ENCODE results near the gene ZFYVE21.

The ZFYVE21 gene

DNA sequence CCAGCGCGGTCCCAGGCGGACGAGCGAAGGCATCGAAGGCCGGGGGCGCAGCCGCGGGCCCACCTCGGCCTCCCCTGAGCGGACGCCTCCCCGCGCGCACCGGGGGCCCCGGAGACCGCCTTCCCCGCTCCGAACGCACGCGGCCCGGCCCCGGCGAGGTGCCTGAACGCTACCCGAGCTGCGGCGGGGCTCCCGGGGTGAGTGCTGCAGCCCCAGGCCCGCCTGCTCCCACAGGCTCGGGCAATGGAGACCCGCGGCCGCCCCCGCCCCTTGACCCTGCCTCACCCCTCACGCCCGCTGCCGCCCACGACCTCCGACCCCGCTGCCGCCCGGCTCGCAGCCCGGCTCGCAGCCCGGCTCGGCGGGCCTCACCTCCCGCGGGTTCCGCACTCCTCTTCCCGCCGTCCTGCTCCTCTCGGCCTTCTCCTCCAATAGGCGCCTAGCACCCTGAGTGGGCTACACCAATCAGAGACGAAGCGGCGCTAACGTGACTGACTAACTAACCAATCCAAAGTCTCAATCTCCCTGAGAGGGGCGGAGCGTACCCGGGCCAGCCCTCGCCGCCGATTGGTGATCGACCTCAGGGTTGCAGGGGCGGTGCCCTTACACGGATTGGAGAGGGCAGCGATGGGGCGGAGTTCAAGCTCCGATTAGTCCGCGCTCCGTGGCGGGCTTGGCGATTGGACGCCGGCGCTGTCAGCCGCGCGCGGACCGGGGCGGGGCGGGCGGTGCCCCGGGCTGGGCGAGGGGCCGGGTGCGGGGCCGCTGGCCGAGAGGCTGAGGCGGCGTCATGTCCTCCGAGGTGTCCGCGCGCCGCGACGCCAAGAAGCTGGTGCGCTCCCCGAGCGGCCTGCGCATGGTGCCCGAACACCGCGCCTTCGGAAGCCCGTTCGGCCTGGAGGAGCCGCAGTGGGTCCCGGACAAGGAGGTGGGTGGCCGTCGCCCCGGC is at the start of gene ZFYVE21, which contains the start of gene XRCC3:
ZFYVE21 (plus strand) TSS at position 759 of the 949 bp plus-strand sequence; CDS start at position 791, 32 bp downstream.
XRCC3 (minus strand) TSS at position 400 of the 949 bp plus-strand sequence. CDS start 4,364 bp downstream, outside the sequence.
- peak within 1 kb of the TSS; percentile 83 to 91 for H3K27ac ChIP-seq
- TF ChIP-seq, protein P1, sequence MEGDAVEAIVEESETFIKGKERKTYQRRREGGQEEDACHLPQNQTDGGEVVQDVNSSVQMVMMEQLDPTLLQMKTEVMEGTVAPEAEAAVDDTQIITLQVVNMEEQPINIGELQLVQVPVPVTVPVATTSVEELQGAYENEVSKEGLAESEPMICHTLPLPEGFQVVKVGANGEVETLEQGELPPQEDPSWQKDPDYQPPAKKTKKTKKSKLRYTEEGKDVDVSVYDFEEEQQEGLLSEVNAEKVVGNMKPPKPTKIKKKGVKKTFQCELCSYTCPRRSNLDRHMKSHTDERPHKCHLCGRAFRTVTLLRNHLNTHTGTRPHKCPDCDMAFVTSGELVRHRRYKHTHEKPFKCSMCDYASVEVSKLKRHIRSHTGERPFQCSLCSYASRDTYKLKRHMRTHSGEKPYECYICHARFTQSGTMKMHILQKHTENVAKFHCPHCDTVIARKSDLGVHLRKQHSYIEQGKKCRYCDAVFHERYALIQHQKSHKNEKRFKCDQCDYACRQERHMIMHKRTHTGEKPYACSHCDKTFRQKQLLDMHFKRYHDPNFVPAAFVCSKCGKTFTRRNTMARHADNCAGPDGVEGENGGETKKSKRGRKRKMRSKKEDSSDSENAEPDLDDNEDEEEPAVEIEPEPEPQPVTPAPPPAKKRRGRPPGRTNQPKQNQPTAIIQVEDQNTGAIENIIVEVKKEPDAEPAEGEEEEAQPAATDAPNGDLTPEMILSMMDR (IDR thresholded peaks at IDR 0.05) = no peak
- peak; percentile 100 for DNase-seq (ENCODE audit: low spot score)
- H3K4me3 ChIP-seq = peak within 1 kb of the TSS; percentile 86

DNA sequence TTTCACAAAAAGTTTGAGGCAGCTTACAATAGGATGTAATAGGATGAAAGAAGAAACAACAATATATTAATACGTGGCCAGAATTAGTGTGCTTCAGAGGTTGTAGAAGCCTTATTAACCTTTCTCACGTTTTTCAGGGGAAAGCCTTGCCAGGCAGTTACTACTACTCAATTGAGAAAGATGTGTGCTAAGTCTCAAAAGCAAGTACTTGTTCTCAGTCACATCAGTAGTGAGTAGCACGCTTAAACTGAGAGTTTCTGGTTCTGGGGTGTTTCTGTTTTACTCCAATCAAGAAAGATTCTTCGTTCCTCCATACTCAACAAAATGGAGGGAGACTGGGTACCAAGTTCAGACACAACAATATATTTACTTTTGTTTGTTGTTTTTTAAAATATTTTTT is 47.9 kb upstream of the ZFYVE21 start:
- TF ChIP-seq, protein P1 (IDR thresholded peaks at IDR 0.05) = no peak
- no peak overlapping the region for H3K4me3 ChIP-seq
- no peak overlapping the region for H3K27ac ChIP-seq
- no peak for DNase-seq (ENCODE audit: low spot score)

DNA sequence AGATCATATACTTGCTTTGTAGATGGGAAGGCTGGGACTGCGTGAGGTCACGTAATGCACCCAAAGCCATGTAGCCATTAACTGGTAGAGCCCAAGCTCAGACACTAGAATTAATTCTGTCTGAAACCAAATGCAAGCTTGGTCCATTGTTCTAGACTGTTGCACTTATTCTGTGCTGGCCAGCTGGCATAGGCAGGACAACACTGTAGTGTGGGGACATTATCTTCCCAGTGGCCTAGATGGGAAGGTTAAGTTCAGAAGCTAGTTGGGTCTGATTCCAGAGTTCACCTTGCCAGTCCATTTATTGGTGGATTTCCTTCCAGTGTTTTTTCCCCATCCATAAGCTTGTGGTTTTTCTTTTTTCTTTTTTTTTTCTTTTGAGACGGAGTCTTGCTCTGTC is 47.5 kb upstream of the ZFYVE21 start:
- DNase-seq (ENCODE audit: low spot score) = no peak
- Histone ChIP-seq H3K4me3 (no peak overlapping the region), H3K27ac (no peak overlapping the region)
- TF ChIP-seq, protein P1 (IDR thresholded peaks at IDR 0.05) = no peak

DNA sequence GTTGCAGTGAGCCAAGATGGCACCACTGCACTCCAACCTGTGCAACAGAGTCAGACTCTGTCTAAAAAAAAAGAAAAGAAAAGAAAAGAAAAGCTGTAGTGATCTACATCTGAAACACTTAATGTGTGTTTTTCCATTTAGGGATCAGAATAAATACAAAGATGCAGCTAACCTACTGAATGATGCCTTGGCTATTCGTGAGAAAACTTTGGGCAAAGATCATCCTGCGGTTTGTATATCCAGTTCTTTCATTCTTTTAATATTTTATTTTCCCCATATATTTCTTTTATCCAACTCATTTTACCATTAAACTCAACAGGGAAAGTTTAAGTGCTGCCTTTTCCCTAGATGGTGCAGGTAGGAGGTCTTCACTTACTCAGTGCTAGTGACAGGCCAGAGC is 46.2 kb upstream of the ZFYVE21 start:
- H3K27ac ChIP-seq = no peak overlapping the region
- H3K4me3 ChIP-seq = no peak overlapping the region
- TF ChIP-seq, protein P1 (IDR thresholded peaks at IDR 0.05) = no peak
- no peak for DNase-seq (ENCODE audit: low spot score)

DNA sequence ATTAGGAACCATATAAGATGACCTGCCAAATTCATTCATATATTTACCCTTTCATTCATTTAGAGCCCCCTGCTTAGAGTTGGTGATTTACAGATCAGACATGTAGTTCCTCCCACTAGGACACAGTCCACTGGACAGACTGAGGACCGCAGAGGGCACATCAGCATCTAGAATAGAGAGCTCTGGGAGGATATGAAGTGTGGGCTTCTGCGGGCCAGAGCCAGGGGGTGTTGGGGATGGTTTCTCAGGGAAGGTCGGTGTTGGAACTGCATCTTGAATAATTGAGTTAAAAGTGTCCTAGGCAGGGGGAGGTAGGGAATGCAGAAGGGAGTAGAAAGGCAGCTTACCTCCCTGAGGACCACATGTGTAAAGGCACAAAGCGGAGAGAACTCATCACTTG is 43.7 kb upstream of the ZFYVE21 start:
- Histone ChIP-seq H3K4me3 (no peak overlapping the region), H3K27ac (no peak overlapping the region)
- TF ChIP-seq, protein P1 (IDR thresholded peaks at IDR 0.05) = no peak
- DNase-seq (ENCODE audit: low spot score) = no peak

DNA sequence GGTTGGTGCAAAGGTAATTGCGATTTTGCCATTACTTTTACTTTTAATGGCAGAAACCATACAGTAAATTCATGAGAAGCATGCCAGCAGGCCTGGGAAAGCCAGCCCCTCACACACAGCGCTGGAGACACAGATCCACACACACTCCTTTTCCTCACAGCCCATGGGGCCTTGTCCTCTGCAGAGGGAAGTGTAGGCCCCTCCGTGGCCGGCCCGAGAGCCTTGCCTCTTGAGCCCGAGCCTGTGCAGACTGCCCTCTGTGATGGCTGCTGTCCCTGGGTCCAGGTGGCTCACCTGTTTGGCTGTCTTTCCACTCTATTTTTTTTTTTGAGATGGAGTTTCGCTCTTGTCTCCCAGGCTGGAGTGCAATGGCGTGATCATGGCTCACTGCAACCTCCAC is 39.7 kb upstream of the ZFYVE21 start:
- TF ChIP-seq, protein P1 (IDR thresholded peaks at IDR 0.05) = no peak
- Histone ChIP-seq H3K4me3 (no peak overlapping the region), H3K27ac (no peak overlapping the region)
- no peak for DNase-seq (ENCODE audit: low spot score)

Measured in coronary artery (tissue), 2 donors.